Naive B cell (primary cell): ENCODE measurements around the gene ANG. TPM values are rescaled to one million over a fixed set of nuclear protein-coding genes. Genes with fewer than 3 reads are reported as not detected.

ENCODE experiments used
- ATAC-seq, 2 donors: fragments of 150-1000 bp; cut with Tn5 transposase; 2 replicates each; pipeline ENCODE4 v1.10.0; 2021; ENCODE audit warnings: low read depth in 2 of 2, mild to moderate bottlenecking in 2 of 2, moderate library complexity in 2 of 2
- DNase-seq: peaks from one replicate; pipeline ENCODE4 v3.0.0; 2022
- H3K27ac Mint-ChIP-seq, 6 donors: one replicate each; pipeline ENCODE4 v1.8.0; 2020 to 2022; ENCODE audit warnings: mild to moderate bottlenecking in 6 of 6, mixed read lengths in 6 of 6, moderate library complexity in 5 of 6, inconsistent platforms in 2 of 6
- H3K27me3 Mint-ChIP-seq, 3 donors: one replicate each; pipeline ENCODE4 v1.8.0; 2021 to 2022; ENCODE audit warnings: mixed read lengths in 3 of 3, mild to moderate bottlenecking in 1 of 3
- H3K36me3 Mint-ChIP-seq, 2 donors: one replicate each; pipeline ENCODE4 v1.8.0; 2020 to 2022; ENCODE audit warnings: mixed read lengths in 2 of 2, inconsistent platforms in 1 of 2, mild to moderate bottlenecking in 1 of 2
- H3K4me1 Mint-ChIP-seq, 3 donors: one replicate each; pipeline ENCODE4 v1.8.0; 2020 to 2022; ENCODE audit warnings: mixed read lengths in 3 of 3, inconsistent platforms in 1 of 3, mild to moderate bottlenecking in 1 of 3, moderate library complexity in 1 of 3
- H3K4me3 Mint-ChIP-seq, 8 donors: one replicate each; pipeline ENCODE4 v1.8.0; 2020 to 2022; ENCODE audit warnings: mild to moderate bottlenecking in 8 of 8, mixed read lengths in 8 of 8, moderate library complexity in 8 of 8, inconsistent platforms in 2 of 8
- H3K9me3 Mint-ChIP-seq, 7 donors: one replicate each; pipeline ENCODE4 v1.8.0; 2020 to 2022; ENCODE audit warnings: mixed read lengths in 7 of 7, mild to moderate bottlenecking in 5 of 7, inconsistent platforms in 2 of 7, moderate library complexity in 1 of 7
- polyA plus RNA-seq, 6 donors: library from polyadenylated mRNA; unstranded; fragments of 300-500 nt; fragmentation: Illumina TruSeq; gene quantifications; one replicate each; pipeline ENCODE4 v1.2.3, GENCODE V29; 2021; ENCODE audit warnings: low read depth in 6 of 6

ANG gene
- polyA plus RNA-seq, 6 donors from 2014 or later, result 0.53 to 0.63 (median 0.57) TPM; not detected in 3

- Mint-ChIP-seq H3K27ac (no peak overlapping the region), H3K36me3 (no peaks in the 10 kb centered on the region), H3K9me3 (peaks cover 0 to 5% (median 0%) of the 10 kb centered on the region in 7 donors), H3K4me3 (no peak overlapping the region), H3K27me3 (no peaks in the 10 kb centered on the region), H3K4me1 (peaks cover 10 to 21% (median 11%) of the 10 kb centered on the region in 3 donors)
- ATAC-seq (peak; percentile 26 to 33), DNase-seq (peak; percentile 84)
Observed at GRCh38 chr14:20681348-20682126, 7.0 kb upstream of the ANG start.

- Mint-ChIP-seq H3K27ac (no peak overlapping the region), H3K27me3 (no peaks in the 10 kb centered on the region), H3K36me3 (no peaks in the 10 kb centered on the region), H3K4me3 (no peak overlapping the region), H3K4me1 (peaks cover 10 to 21% (median 11%) of the 10 kb centered on the region in 3 donors), H3K9me3 (peaks cover 0 to 5% (median 0%) of the 10 kb centered on the region in 7 donors)
- ATAC-seq (no peak), DNase-seq (no peak)
Observed at GRCh38 chr14:20682127-20682434, 6.5 kb upstream of the ANG start.

- H3K27ac Mint-ChIP-seq, result no peak overlapping the region
- ATAC-seq (peak; percentile 29 to 40), DNase-seq (peak; percentile 38)
- H3K27me3 Mint-ChIP-seq, result no peaks in the 10 kb centered on the region
- peaks cover 0 to 5% (median 0%) of the 10 kb centered on the region in 7 donors for H3K9me3 Mint-ChIP-seq
- no peaks in the 10 kb centered on the region for H3K36me3 Mint-ChIP-seq
- peaks cover 10 to 21% (median 11%) of the 10 kb centered on the region in 3 donors for H3K4me1 Mint-ChIP-seq
- no peak overlapping the region for H3K4me3 Mint-ChIP-seq
Observed at GRCh38 chr14:20682435-20683124, 6.0 kb upstream of the ANG start.

- Mint-ChIP-seq H3K27me3 (no peaks in the 10 kb centered on the region), H3K4me1 (peaks cover 10 to 21% (median 11%) of the 10 kb centered on the region in 3 donors), H3K4me3 (no peak overlapping the region), H3K36me3 (no peaks in the 10 kb centered on the region), H3K9me3 (peaks cover 0 to 5% (median 0%) of the 10 kb centered on the region in 7 donors), H3K27ac (no peak overlapping the region)
- ATAC-seq (peak; percentile 41 to 44), DNase-seq (peak; percentile 72)
Observed at GRCh38 chr14:20683125-20683890, 5.3 kb upstream of the ANG start.

GRCh38 chr14:20683891-20684661 lies 4.5 kb upstream of the ANG start, which contains the start of gene RNASE4:
Gene RNASE4, plus strand, starts transcription at chr14:20684560. Its CDS starts 14,812 bp downstream, at chr14:20699372.
- Mint-ChIP-seq H3K4me3 (no peak within 1 kb of the TSS), H3K27ac (peak within 1 kb of the TSS in 4 of 6 donors; percentile 45 to 97 (median 60)), H3K36me3 (no peaks in the 10 kb centered on the region)

GRCh38 chr14:20684662-20685456 lies 3.7 kb upstream of the ANG start:
- Mint-ChIP-seq H3K36me3 (no peaks in the 10 kb centered on the region), H3K27ac (peak overlapping the region in 4 of 6 donors; percentile 45 to 97 (median 60)), H3K27me3 (no peaks in the 10 kb centered on the region), H3K4me3 (no peak overlapping the region), H3K9me3 (peaks cover 0 to 5% (median 0%) of the 10 kb centered on the region in 7 donors), H3K4me1 (peaks cover 7 to 21% (median 10%) of the 10 kb centered on the region in 3 donors)
- no peak for DNase-seq
- ATAC-seq, result no peak

More at GRCh38 chr14:20683891-20684661, 4.5 kb upstream of the ANG start, which contains the start of gene RNASE4:
- ATAC-seq (peak; percentile 29 to 35), DNase-seq (peak; percentile 79)
- H3K4me1 Mint-ChIP-seq, result peaks cover 10 to 21% (median 11%) of the 10 kb centered on the region in 3 donors
- no peaks in the 10 kb centered on the region for H3K27me3 Mint-ChIP-seq
- H3K9me3 Mint-ChIP-seq, result peaks cover 0 to 5% (median 0%) of the 10 kb centered on the region in 7 donors

GRCh38 chr14:20686386-20687143 lies 2.0 kb upstream of the ANG start:
- peaks cover 10 to 17% (median 13%) of the 10 kb centered on the region in 3 donors for H3K4me1 Mint-ChIP-seq
- ATAC-seq, result no peak
- no peak for DNase-seq
- H3K4me3 Mint-ChIP-seq, result peak overlapping the region in 1 of 8 donors; percentile 26
- no peak overlapping the region for H3K27ac Mint-ChIP-seq
- H3K27me3 Mint-ChIP-seq, result no peaks in the 10 kb centered on the region
- no peaks in the 10 kb centered on the region for H3K36me3 Mint-ChIP-seq
- H3K9me3 Mint-ChIP-seq, result peaks cover 0 to under 1% (median 0%) of the 10 kb centered on the region in 7 donors

- Mint-ChIP-seq H3K36me3 (no peaks in the 10 kb centered on the region), H3K4me1 (peaks cover 4 to 17% (median 13%) of the 10 kb centered on the region in 3 donors), H3K4me3 (peak overlapping the region in 1 of 8 donors; percentile 26), H3K9me3 (no peaks in the 10 kb centered on the region), H3K27ac (no peak overlapping the region), H3K27me3 (no peaks in the 10 kb centered on the region)
- no peak for ATAC-seq
- no peak for DNase-seq
Observed at GRCh38 chr14:20687362-20688166, 1.0 kb upstream of the ANG start.

GRCh38 chr14:20690848-20691640 lies 2.5 kb downstream of the ANG start:
- Mint-ChIP-seq H3K9me3 (no peaks in the 10 kb centered on the region), H3K4me3 (peak overlapping the region in 1 of 8 donors; percentile 10), H3K36me3 (no peaks in the 10 kb centered on the region), H3K4me1 (peaks cover 4 to 8% (median 6%) of the 10 kb centered on the region in 3 donors), H3K27ac (no peak overlapping the region), H3K27me3 (peaks cover 0 to 8% (median 6%) of the 10 kb centered on the region in 3 donors)
- ATAC-seq (peak; percentile 82 to 94), DNase-seq (peak; percentile 63)

GRCh38 chr14:20692116-20692751 lies 3.7 kb downstream of the ANG start:
- Mint-ChIP-seq H3K4me1 (peaks cover 4 to 8% (median 6%) of the 10 kb centered on the region in 3 donors), H3K27ac (no peak overlapping the region), H3K27me3 (peaks cover 0 to 8% (median 6%) of the 10 kb centered on the region in 3 donors), H3K4me3 (no peak overlapping the region), H3K36me3 (no peaks in the 10 kb centered on the region), H3K9me3 (no peaks in the 10 kb centered on the region)
- no peak for DNase-seq
- ATAC-seq, result no peak
